GM21576 (cell line): ENCODE results near the gene SLC12A7.

Experiments
- ATAC-seq: cut with Tn5 transposase; IDR thresholded peaks from one replicate; pipeline ENCODE4 v1.9.1; 2021; ENCODE audit warnings: mild to moderate bottlenecking, moderate library complexity; ENCODE audit not compliant: unreplicated experiment

SLC12A7 gene

DNA sequence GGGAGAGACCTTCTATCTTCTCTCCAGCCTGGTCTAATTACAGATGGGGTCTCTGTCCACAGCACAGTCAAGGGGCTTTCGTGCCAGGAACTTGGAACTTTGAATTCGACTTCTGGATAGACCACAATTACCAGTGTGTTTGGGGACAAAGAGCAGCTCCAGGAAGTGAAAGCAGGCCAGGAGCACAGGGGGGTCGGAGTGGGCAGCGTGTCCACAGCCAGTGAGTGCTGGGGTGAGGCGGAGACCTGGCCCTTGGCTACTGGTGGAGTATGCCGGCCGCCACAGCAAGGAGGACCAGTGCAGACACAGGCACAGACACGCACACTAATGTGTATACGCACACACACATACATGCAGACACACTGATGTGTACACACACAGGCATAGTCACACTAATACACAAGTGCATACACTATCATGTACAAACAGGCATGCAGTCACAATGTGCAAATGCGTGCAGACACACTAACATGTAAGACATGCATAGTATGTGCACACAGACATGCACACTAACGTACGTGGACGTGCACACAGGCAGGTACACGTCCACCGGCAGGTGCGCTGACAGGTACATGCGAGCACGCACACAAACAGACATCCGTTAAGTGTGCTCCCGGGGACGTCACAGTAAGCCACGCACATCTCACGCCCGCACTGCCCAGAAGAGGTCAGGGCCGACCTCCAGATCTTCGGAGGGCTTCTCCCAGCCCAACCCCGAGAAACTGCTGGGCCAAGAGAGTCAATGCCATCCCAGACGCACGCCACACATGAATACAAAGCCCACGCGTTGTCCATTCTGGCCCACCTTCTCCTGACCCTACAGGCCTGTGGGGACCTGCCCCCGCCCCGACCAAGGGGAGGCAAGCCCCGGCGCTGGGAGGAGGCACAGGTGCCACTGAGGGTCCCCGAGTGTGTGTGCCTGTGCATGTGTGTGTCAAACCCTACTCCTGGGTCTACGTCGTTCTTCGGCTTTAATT, 56.8 kb downstream of the SLC12A7 start:
- ATAC-seq = no peak

- no peak for ATAC-seq
These were observed 57.7 kb downstream of the SLC12A7 start for GRCh38 chr5:1054018-1054798.

GRCh38 chr5:1053391-1054017, 58.4 kb downstream of the SLC12A7 start:
- no peak for ATAC-seq

GRCh38 chr5:1052641-1053390, 59.0 kb downstream of the SLC12A7 start:
- ATAC-seq = no peak

DNA sequence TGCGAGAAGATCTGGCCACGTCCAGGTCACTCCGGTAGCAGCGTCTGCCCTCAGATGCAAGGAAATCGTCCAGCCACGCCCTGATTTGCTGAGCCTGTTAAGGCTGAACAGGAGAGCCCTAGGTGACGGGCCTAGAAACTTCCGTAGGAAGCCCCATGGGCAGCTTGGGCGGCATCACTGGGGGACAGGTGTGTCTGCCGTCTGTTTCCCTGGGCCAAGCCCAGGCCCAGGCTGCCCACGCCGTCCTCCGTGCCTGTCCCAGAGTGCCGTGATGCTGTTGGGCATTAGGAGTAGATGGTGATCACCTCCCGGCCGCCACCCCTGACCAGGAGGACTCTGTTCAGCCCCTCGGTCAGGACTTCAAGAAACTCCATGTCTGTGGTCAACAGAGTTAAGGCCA, 59.8 kb downstream of the SLC12A7 start:
- ATAC-seq = no peak

DNA sequence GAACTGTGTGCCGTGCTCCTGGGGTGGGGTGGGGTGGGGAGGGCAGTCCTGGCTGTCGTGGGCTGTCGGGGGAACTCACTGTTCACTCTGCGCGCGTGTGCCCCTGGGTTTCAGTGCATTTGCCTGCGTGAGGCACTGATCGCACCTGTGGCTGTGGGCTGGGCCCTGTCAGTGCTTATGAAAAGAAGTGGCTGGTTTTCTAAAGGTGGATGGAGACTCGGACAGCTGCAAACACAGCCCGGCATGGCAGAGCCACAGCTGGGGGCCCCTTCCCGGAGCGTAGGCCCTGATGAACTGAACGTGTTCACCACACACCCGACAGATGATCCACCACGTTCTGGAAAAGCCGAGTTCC, 60.5 kb downstream of the SLC12A7 start:
- no peak for ATAC-seq

GRCh38 chr5:1050423-1051365, 61.2 kb downstream of the SLC12A7 start:
- no peak for ATAC-seq

DNA sequence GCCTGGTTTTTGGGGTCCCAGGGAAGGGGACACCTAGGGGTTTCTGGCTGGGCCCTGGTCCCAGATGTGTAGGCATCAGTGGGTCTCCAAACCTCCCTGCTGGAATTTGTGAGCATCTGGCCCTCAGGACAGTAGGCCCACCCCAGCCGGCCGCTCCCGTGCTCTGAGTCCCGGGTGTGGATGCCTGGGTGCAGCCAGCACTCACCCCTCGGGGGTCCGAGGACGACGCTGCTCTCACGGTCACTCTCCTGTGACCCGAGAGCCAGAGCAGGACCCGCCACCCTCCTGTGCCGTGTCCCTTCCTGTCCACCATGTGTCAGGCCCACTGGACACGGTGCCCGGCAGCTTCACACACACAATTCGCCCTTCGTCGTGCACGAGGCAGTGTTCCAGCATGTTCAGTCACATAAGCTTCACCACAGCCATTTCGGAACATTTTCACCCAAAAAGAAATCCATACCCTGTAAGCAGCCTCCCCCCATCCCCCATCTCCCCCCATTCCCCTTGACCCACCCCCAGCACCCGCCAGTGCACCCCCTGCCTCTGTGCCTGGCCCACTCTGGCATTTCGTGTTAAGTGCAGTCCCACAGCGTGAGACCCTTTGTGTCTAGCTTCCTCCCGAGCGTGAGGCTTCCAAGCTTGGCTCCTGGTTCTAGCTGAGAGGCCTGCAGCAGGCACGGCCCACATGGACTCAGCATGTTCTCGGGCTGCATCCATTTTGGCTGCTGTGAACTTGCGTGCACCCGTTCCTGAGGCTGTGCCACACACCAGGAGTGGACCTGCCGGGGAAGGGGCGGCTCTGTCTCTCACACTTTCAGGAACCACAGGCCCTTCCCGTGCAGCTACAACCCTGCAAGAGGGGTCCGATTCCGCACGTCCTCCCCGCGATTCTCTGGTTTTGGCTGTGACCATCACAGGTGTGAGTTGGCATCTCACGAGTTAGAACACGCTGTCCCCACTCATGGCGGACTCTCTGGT, 62.7 kb downstream of the SLC12A7 start:
- no peak for ATAC-seq

- ATAC-seq = no peak
These were observed 63.6 kb downstream of the SLC12A7 start for GRCh38 chr5:1048162-1048721.

GRCh38 chr5:1047332-1047965, 64.4 kb downstream of the SLC12A7 start:
- ATAC-seq = no peak

- no peak for ATAC-seq
These were observed 65.8 kb downstream of the SLC12A7 start for GRCh38 chr5:1045960-1046560.

DNA sequence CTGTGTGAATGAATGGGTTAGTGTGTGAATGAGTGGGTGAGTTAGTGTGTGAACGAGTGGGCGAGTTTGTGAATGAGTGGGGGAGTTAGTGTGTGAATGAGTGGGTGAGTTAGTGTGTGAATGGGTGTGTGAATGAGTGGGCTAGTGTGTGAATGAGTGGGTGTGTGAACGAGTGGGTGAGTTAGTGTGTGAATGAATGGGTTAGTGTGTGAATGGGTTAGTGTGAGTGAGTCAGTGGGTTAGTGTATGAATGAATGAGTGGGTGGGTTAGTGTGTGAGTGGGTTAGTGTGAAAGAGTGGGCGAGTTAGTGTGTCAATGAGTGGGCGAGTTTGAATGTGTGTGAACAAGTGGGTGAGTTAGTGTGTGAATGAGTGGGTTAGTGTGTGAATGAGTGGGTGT, 67.7 kb downstream of the SLC12A7 start:
- ATAC-seq = no peak

DNA sequence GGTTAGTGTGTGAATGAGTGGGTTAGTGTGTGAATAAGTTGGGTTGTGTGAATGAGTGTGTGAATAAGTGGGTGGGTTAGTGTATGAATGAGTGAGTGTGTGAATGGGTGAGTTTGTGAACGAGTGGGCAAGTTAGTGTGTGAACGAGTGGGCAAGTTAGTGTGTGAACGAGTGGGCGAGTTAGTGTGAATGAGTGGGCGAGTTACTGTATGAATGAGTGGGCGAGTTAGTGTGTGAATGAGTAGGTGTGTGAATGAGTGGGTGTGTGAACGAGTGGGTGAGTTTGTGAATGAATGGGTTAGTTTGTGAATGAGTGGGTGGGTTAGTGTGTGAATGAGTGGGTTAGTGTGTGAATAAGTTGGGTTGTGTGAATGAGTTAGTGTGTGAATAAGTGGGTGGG, 68.5 kb downstream of the SLC12A7 start:
- ATAC-seq = no peak

DNA sequence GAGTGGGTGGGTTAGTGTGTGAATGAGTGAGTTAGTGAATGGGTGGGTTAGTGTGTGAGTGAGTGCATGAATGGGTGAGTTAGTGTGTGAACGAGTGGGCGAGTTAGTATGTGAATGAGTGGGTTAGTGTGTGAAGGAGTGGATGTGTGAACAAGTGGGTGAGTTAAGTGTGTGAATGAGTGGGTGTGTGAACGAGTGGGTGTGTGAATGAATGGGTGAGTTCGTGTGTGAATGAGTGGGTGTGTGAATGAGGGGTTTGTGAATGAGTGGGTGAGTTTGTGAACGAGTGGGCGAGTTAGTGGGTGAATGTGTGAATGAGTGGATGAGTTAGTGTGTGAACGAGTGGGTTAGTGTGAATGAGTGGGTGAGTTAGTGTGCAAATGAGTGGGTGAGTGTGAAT, 69.2 kb downstream of the SLC12A7 start:
- no peak for ATAC-seq

- ATAC-seq = no peak
These were observed 70.4 kb downstream of the SLC12A7 start for GRCh38 chr5:1041225-1042143.

DNA sequence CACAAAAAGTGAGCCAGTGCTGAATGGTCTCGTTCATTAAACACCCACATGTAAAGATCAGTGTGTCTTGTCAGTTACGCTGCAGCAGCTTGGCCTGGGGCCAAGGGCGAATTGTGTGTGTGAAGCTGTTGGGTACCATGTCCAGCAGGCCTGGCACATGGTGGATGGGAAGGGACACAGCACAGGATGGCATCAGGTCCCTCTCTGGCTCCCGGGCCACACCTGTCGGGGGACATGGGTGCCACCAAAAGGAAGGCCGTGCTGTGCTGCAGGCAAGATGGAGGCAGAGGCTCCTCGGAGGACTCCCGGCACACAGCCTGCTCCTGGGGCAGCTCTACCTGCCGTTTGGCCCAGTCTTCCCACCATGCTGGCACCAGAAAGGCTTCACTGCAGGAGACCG, 71.3 kb downstream of the SLC12A7 start:
- no peak for ATAC-seq
